MCF 10A (cell line): Measurements from ENCODE around the gene RBM20. TPM values are rescaled to one million over a fixed set of nuclear protein-coding genes. Genes with fewer than 3 reads are reported as not detected.

Source experiments
- BruUV-seq: library from RNA; stranded (reverse); fragments of 400-500 nt; replicated peaks from 2 replicates; lab custom pipeline; 2021; lab: Mats Ljungman, UMichigan
- CTCF ChIA-PET: fragments of 300-600 bp; sonication (Branson Sonifier 250); formaldehyde crosslinking; extraction: SDS; loops from one replicate; lab custom pipeline; 2021; ENCODE audit warnings: antibody characterized with exemption, inconsistent platforms; lab: Yijun Ruan, JAX
- POLR2A ChIA-PET: fragments of 300-600, 350-650 bp; sonication (Branson Sonifier 250); formaldehyde crosslinking; extraction: SDS; loops from one replicate; lab custom pipeline; 2020; ENCODE audit warnings: antibody characterized with exemption, inconsistent platforms; lab: Yijun Ruan, JAX
- DNase-seq: peaks from one replicate; pipeline ENCODE4 v3.0.0-alpha.2; 2018; ENCODE audit not compliant: unreplicated experiment
- H3K27ac Mint-ChIP-seq: one replicate; pipeline ENCODE4 v1.8.0; 2022; ENCODE audit warnings: mild to moderate bottlenecking, low read depth, mixed read lengths; ENCODE audit not compliant: unreplicated experiment
- H3K27me3 Mint-ChIP-seq: one replicate; pipeline ENCODE4 v1.8.0; 2022; ENCODE audit warnings: mixed read lengths; ENCODE audit not compliant: insufficient read depth, unreplicated experiment
- H3K36me3 Mint-ChIP-seq: one replicate; pipeline ENCODE4 v1.8.0; 2022; ENCODE audit warnings: mild to moderate bottlenecking, moderate library complexity, mixed read lengths; ENCODE audit not compliant: insufficient read depth, unreplicated experiment
- H3K4me1 Mint-ChIP-seq: one replicate; pipeline ENCODE4 v1.8.0; 2022; ENCODE audit warnings: mixed read lengths; ENCODE audit not compliant: insufficient read depth, unreplicated experiment
- H3K4me3 Mint-ChIP-seq: one replicate; pipeline ENCODE4 v1.8.0; 2022; ENCODE audit warnings: mild to moderate bottlenecking, moderate library complexity, mixed read lengths; ENCODE audit not compliant: unreplicated experiment
- H3K9me3 Mint-ChIP-seq: one replicate; pipeline ENCODE4 v1.8.0; 2022; ENCODE audit warnings: mixed read lengths; ENCODE audit not compliant: unreplicated experiment
- intact Hi-C: fragments of 100-400 bp; cut with micrococcal nuclease; formaldehyde crosslinking; loops from 2 replicates; pipeline ENCODE4 v1.14.1; 2022
- total RNA-seq: library from RNA; stranded (reverse); gene quantifications from 2 replicates; pipeline ENCODE4 v1.2.3, GENCODE V29; 2022
- TF ChIP-seq, protein P1 (sequence below): fragments of 200-600 bp; IDR thresholded peaks from one replicate; pipeline ENCODE4 v1.8.0; 2022; ENCODE audit warnings: antibody characterized with exemption, mild to moderate bottlenecking; ENCODE audit not compliant: unreplicated experiment

RBM20 gene
- total RNA-seq, 1 experiment from 2014 or later = not detected

DNA sequence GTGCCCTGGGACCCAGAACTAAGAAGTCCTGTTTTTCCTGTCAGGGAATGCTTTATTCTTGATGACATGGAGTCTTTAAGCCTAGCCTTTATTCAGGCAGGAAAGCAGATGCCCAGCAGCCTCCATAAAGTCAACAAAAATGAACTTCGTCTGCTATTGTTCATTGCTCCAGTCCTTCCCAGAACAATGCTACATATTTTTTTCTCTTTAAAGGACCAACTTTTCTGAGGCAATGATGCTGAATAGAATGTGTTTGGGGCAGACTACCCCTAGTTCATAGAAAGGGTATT is 180.0 kb downstream of the RBM20 start:
- ChIA-PET CTCF (no interaction called here), POLR2A (interaction anchor here (1.4 kb wide), 1 partner anchor 21 kb away, joined by 3 read pairs; no protein-coding TSS in a partner anchor)
- Mint-ChIP-seq H3K9me3 (no peaks in the 10 kb centered on the region), H3K4me1 (peaks cover 10% of the 10 kb centered on the region), H3K27ac (no peak overlapping the region), H3K36me3 (no peaks in the 10 kb centered on the region), H3K4me3 (no peak overlapping the region), H3K27me3 (no peaks in the 10 kb centered on the region)
- intact Hi-C loops = no loop called here
- DNase-seq = no peak
- TF ChIP-seq, protein P1, sequence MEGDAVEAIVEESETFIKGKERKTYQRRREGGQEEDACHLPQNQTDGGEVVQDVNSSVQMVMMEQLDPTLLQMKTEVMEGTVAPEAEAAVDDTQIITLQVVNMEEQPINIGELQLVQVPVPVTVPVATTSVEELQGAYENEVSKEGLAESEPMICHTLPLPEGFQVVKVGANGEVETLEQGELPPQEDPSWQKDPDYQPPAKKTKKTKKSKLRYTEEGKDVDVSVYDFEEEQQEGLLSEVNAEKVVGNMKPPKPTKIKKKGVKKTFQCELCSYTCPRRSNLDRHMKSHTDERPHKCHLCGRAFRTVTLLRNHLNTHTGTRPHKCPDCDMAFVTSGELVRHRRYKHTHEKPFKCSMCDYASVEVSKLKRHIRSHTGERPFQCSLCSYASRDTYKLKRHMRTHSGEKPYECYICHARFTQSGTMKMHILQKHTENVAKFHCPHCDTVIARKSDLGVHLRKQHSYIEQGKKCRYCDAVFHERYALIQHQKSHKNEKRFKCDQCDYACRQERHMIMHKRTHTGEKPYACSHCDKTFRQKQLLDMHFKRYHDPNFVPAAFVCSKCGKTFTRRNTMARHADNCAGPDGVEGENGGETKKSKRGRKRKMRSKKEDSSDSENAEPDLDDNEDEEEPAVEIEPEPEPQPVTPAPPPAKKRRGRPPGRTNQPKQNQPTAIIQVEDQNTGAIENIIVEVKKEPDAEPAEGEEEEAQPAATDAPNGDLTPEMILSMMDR = no peak
- no TSS peak for BruUV-seq

DNA sequence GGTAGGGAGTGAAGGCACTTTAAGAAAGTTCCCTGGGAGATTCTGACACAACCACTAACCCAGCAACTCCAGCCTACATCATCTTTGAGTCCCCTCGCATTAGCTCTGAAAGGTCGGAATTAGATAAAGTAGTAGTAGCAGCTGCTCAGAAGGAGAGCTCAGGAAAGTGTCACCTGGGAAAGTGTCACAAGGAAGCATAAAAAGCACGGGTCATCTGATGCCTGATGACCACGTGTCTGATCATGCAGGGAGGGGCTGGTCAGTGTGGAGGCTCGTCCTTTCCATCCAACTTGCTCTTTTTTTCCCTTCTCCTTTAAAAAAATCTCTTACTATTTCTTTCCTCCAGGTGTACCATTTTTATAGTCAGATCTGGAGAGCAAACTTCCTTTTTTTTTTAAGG is 180.5 kb downstream of the RBM20 start:
- TF ChIP-seq, protein P1 = no peak
- Mint-ChIP-seq H3K27ac (no peak overlapping the region), H3K9me3 (no peaks in the 10 kb centered on the region), H3K4me3 (no peak overlapping the region), H3K36me3 (no peaks in the 10 kb centered on the region), H3K27me3 (no peaks in the 10 kb centered on the region), H3K4me1 (peaks cover 10% of the 10 kb centered on the region)
- CTCF ChIA-PET = interaction anchor here (0.6 to 0.7 kb wide), 2 partner anchors 13 to 413 kb away, joined by 3 to 4 read pairs; no protein-coding TSS in a partner anchor
- DNase-seq = no peak
- intact Hi-C loops = no loop called here
- POLR2A ChIA-PET = no interaction called here
- no TSS peak for BruUV-seq

DNA sequence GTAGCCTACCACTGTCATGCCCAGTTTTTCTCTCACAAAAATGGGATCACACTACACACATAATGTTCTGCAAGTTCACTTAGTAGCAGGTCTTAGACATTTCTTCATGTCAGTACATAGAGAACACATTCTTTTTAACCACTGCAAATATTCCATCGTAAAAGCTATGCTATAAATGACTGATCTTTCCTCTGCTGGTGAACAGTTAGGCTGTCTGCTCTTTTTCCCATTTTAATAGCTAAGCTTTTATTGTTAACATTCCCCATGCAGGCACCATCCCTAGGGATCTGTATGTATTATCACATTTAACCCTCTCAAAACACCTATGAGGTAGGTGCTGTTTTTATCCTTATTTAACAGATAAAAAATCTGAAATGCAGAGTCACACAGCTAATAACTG is 181.4 kb downstream of the RBM20 start:
- H3K4me1 Mint-ChIP-seq = peaks cover 10% of the 10 kb centered on the region
- BruUV-seq = no TSS peak
- no peaks in the 10 kb centered on the region for H3K36me3 Mint-ChIP-seq
- H3K27ac Mint-ChIP-seq = no peak overlapping the region
- ChIA-PET CTCF (interaction anchor here (0.6 kb wide), 1 partner anchor 414 kb away, joined by 4 read pairs; no protein-coding TSS in a partner anchor), POLR2A (interaction anchor here (0.6 kb wide), 1 partner anchor 67 kb away, joined by 3 read pairs; no protein-coding TSS in a partner anchor)
- intact Hi-C loops = no loop called here
- TF ChIP-seq, protein P1 = no peak
- H3K4me3 Mint-ChIP-seq = no peak overlapping the region
- DNase-seq = no peak
- H3K9me3 Mint-ChIP-seq = no peaks in the 10 kb centered on the region
- no peaks in the 10 kb centered on the region for H3K27me3 Mint-ChIP-seq

GRCh38 chr10:110827410-110827809 is 183.3 kb downstream of the RBM20 start:
- Mint-ChIP-seq H3K27ac (no peak overlapping the region), H3K9me3 (no peaks in the 10 kb centered on the region), H3K27me3 (no peaks in the 10 kb centered on the region), H3K4me3 (no peak overlapping the region), H3K4me1 (peaks cover 10% of the 10 kb centered on the region), H3K36me3 (no peaks in the 10 kb centered on the region)
- BruUV-seq = no TSS peak
- intact Hi-C loops = no loop called here
- TF ChIP-seq, protein P1 = no peak
- ChIA-PET POLR2A (interaction anchor here (0.6 to 1.2 kb wide), 6 partner anchors 10 to 243 kb away, joined by 3 to 7 read pairs (median 4); partner anchors contain the start of gene PDCD4), CTCF (interaction anchor here (0.7 to 1.2 kb wide), 3 partner anchors 9 to 49 kb away, joined by 3 to 4 read pairs (median 3); no protein-coding TSS in a partner anchor)
- peak; percentile 42 for DNase-seq
